Mesenchymal stem cell (in vitro differentiated cells and primary cell): ENCODE data around the gene FRMD4A.

Experiments used
- DNase-seq: peaks from one replicate; pipeline ENCODE4 v3.0.0-alpha.2; 2013
- H2AFZ ChIP-seq: one replicate; pipeline ENCODE4 v1.6.1; 2013; ENCODE audit warnings: low read depth, mild to moderate bottlenecking, control low read depth, inconsistent platforms, low read length, moderate library complexity
- H2AK5ac ChIP-seq: 2 replicates; pipeline ENCODE4 v1.6.1; 2013; ENCODE audit warnings: low read length, moderate library complexity, mild to moderate bottlenecking, inconsistent platforms; ENCODE audit not compliant: severe bottlenecking
- H2BK120ac ChIP-seq: one replicate; pipeline ENCODE4 v1.6.1; 2013; ENCODE audit warnings: low read depth, mild to moderate bottlenecking, inconsistent platforms, low read length, moderate library complexity
- H2BK12ac ChIP-seq, 2 experiments: one replicate each; pipeline ENCODE4 v1.6.1; 2013; ENCODE audit warnings: inconsistent platforms in 2 of 2, low read length in 2 of 2, mild to moderate bottlenecking in 2 of 2, moderate library complexity in 2 of 2, control low read depth in 1 of 2
- H2BK15ac ChIP-seq: one replicate; pipeline ENCODE4 v1.6.1; 2013; ENCODE audit warnings: mild to moderate bottlenecking, low read depth, inconsistent platforms; ENCODE audit not compliant: poor library complexity, severe bottlenecking
- H2BK5ac ChIP-seq: 2 replicates; pipeline ENCODE4 v1.6.1; 2013; ENCODE audit warnings: low read depth, mild to moderate bottlenecking, low read length, control low read depth, inconsistent platforms; ENCODE audit not compliant: poor library complexity, severe bottlenecking
- H3K14ac ChIP-seq, 2 experiments: one replicate each; pipeline ENCODE4 v1.6.1; 2013; ENCODE audit warnings: inconsistent platforms in 2 of 2, low read length in 2 of 2, control low read depth in 1 of 2, mild to moderate bottlenecking in 1 of 2, moderate library complexity in 1 of 2
- H3K18ac ChIP-seq, 2 experiments: one replicate each; pipeline ENCODE4 v1.6.1; 2013; ENCODE audit warnings: inconsistent platforms in 2 of 2, low read length in 2 of 2, control low read depth in 1 of 2, low read depth in 1 of 2, mild to moderate bottlenecking in 1 of 2
- H3K23ac ChIP-seq, 2 experiments: one replicate each; pipeline ENCODE4 v1.6.1; 2013; ENCODE audit warnings: inconsistent platforms in 2 of 2, low read length in 2 of 2, mild to moderate bottlenecking in 2 of 2, moderate library complexity in 2 of 2, control low read depth in 1 of 2
- H3K27ac ChIP-seq: 2 replicates; pipeline ENCODE4 v1.5.1; 2013; ENCODE audit warnings: mild to moderate bottlenecking, moderate library complexity, low read length, control low read depth, inconsistent platforms; ENCODE audit not compliant: poor library complexity, severe bottlenecking
- H3K27me3 ChIP-seq, 2 experiments: 2 replicates each; pipeline versions ENCODE4 v1.6.1 to v1.7.0; 2013; ENCODE audit warnings: low read length in 2 of 2, mild to moderate bottlenecking in 2 of 2, moderate library complexity in 2 of 2, control low read depth in 1 of 2, inconsistent platforms in 1 of 2; ENCODE audit not compliant: control insufficient read depth in 1 of 2, insufficient read depth in 1 of 2
- H3K36me3 ChIP-seq, 2 experiments: 2 replicates each; pipeline versions ENCODE4 v1.6.1 to v1.7.0; 2013; ENCODE audit warnings: low read length in 2 of 2, control low read depth in 1 of 2, inconsistent platforms in 1 of 2, low read depth in 1 of 2, mild to moderate bottlenecking in 1 of 2; ENCODE audit not compliant: insufficient read depth in 2 of 2, control insufficient read depth in 1 of 2
- H3K4ac ChIP-seq, 2 experiments: one replicate each; pipeline ENCODE4 v1.6.1; 2013; ENCODE audit warnings: inconsistent platforms in 2 of 2, low read length in 2 of 2, mild to moderate bottlenecking in 2 of 2, moderate library complexity in 2 of 2, control low read depth in 1 of 2, low read depth in 1 of 2
- H3K4me1 ChIP-seq: 2 replicates; pipeline ENCODE4 v1.6.1; 2013; ENCODE audit warnings: low read depth, low read length, control low read depth; ENCODE audit not compliant: control insufficient read depth, insufficient read depth
- H3K4me2 ChIP-seq: 2 replicates; pipeline ENCODE4 v1.6.1; 2013; ENCODE audit warnings: low read length, mild to moderate bottlenecking, inconsistent platforms; ENCODE audit not compliant: poor library complexity, severe bottlenecking
- H3K4me3 ChIP-seq, 2 experiments: 2 replicates each; pipeline versions ENCODE4 v1.5.1 to v1.7.0; 2013; ENCODE audit warnings: low read length in 2 of 2, mild to moderate bottlenecking in 2 of 2, control low read depth in 1 of 2, low read depth in 1 of 2; ENCODE audit not compliant: insufficient read depth in 1 of 2
- H3K79me1 ChIP-seq: replicated peaks from 2 replicates; pipeline ENCODE4 v1.6.1; 2013; ENCODE audit warnings: mild to moderate bottlenecking, control low read depth, low read length, inconsistent platforms; ENCODE audit not compliant: poor library complexity, severe bottlenecking
- H3K9ac ChIP-seq: 2 replicates; pipeline ENCODE4 v1.7.0; 2013; ENCODE audit warnings: mild to moderate bottlenecking, low read length, moderate library complexity
- H3K9me3 ChIP-seq: 2 replicates; pipeline ENCODE4 v1.7.0; 2013; ENCODE audit warnings: mild to moderate bottlenecking, low read length; ENCODE audit not compliant: control insufficient read depth
- H4K8ac ChIP-seq: one replicate; pipeline ENCODE4 v1.6.1; 2013; ENCODE audit warnings: inconsistent platforms, mild to moderate bottlenecking, low read length, moderate library complexity
- H4K91ac ChIP-seq: one replicate; pipeline ENCODE4 v1.6.1; 2013; ENCODE audit warnings: mild to moderate bottlenecking, low read length, inconsistent platforms
- WGBS: methylation state at CpG from one replicate; pipeline ENCODE4 v1.1.7; 2013; ENCODE audit warnings: mixed read lengths; 5-methylcytosine and 5-hydroxymethylcytosine counted together

FRMD4A gene

DNA sequence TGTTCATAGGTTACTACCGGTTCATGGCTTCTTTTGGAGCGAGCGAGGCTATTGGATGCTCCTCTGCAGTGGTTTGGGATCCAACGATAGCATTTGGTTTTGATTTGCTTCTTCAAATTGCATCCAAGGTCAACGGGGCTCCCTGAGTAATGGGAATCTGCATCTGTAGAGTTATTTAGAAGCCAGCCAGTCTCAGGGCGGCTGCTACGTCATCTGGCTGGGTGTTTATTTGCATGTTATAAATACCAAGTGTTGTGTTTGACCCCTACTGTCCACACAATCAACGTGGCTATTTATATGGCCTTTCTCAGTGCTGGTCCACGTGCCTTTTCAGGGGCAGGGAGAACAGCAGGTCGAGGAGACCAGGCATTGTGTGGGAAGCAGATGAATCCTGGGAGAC, 606.2 kb downstream of the FRMD4A start:
- Histone ChIP-seq H3K23ac (no peak overlapping the region), H2BK12ac (no peak overlapping the region), H2AFZ (no peak overlapping the region), H2BK120ac (no peak overlapping the region), H3K4me3 (no peak overlapping the region), H2BK15ac (no peak overlapping the region), H3K9ac (peak overlapping the region; percentile 22), H2AK5ac (no peak overlapping the region), H4K8ac (no peak overlapping the region), H2BK5ac (no peak overlapping the region), H3K14ac (no peak overlapping the region), H3K27ac (no peak overlapping the region), H3K9me3 (no peaks in the 10 kb centered on the region), H4K91ac (no peak overlapping the region), H3K27me3 (no peaks in the 10 kb centered on the region), H3K18ac (no peak overlapping the region), H3K4me1 (no peaks in the 10 kb centered on the region), H3K79me1 (no peaks in the 10 kb centered on the region), H3K4ac (no peak overlapping the region), H3K4me2 (no peak overlapping the region), H3K36me3 (peaks cover 0 to 11% of the 10 kb centered on the region in 2 experiments)
- 79% methylated on average over 10 of the region's 10 CpGs for WGBS
- peak; percentile 24 for DNase-seq

DNA sequence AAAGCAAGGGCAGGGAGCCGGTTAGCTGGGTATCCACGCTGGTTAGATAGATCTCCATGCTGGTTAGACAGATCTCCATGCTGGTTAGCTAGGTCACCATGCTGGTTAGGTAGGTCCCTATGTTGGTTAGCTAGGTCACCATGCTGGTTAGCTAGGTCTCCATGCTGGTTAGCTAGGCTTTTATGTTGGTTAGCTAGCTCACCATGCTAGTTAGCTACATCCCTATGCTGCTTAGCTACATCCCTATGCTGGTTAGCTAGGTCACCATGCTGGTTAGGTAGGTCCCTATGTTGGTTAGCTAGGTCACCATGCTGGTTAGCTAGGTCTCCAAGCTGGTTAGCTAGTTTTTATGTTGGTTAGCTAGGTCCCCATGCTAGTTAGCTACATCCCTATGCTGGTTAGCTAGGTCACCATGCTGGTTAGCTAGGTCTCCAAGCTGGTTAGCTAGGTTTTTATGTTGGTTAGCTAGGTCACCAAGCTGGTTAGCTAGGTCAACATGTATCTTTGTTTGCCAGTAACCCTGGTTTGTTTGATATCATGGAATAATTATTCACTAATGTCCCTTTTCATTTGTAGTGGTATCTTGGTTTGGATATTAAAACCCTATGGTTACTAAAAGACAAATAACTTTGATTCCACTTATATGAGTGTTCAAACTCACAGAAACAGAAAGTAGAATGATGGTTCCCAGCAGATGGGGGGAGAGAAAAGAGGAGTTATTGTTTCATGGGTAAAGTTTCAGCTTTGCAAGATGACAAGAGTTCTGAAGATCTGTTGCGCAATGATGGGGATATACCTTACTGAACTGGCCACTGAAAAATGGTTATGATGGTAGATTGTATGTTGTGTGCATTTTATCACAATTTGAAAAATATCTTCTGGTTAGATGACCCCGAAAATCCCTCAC, 607.7 kb downstream of the FRMD4A start:
- Histone ChIP-seq H3K18ac (no peak overlapping the region), H3K14ac (no peak overlapping the region), H2AK5ac (no peak overlapping the region), H3K4me1 (peaks cover 10% of the 10 kb centered on the region), H3K27me3 (no peaks in the 10 kb centered on the region), H3K9me3 (no peaks in the 10 kb centered on the region), H2BK120ac (no peak overlapping the region), H3K27ac (no peak overlapping the region), H3K36me3 (peaks cover 0 to 7% of the 10 kb centered on the region in 2 experiments), H3K4me2 (no peak overlapping the region), H3K79me1 (no peaks in the 10 kb centered on the region), H4K91ac (no peak overlapping the region), H3K9ac (no peak overlapping the region), H4K8ac (no peak overlapping the region), H3K4me3 (no peak overlapping the region), H2BK12ac (no peak overlapping the region), H2BK15ac (no peak overlapping the region), H2BK5ac (no peak overlapping the region), H3K23ac (no peak overlapping the region), H2AFZ (no peak overlapping the region), H3K4ac (no peak overlapping the region)
- DNase-seq: no peak
- WGBS: 100% methylated on average over 3 of the region's 4 CpGs

DNA sequence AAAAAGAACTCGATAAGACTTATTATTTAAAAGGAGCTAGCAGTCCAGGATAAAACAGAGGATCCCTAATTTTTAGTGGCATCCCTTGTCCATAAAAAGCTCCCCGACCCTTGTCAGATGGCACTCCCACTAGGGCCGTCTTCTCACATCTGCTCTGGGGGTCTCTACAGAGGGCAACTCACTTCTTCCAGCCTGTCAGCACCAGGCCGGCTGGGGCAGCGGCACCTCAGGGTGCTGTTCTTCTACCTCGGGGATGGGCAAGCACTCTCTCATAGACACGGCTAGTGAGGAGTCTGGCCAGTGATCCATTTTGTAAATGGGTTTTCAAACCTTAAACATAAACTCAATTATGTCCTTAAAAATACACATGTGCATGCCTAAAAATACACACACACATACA, 609.2 kb downstream of the FRMD4A start:
- Histone ChIP-seq H2BK12ac (no peak overlapping the region), H3K18ac (no peak overlapping the region), H3K4me2 (no peak overlapping the region), H4K8ac (no peak overlapping the region), H4K91ac (no peak overlapping the region), H3K27ac (no peak overlapping the region), H3K23ac (no peak overlapping the region), H3K27me3 (no peaks in the 10 kb centered on the region), H2AK5ac (no peak overlapping the region), H3K4ac (no peak overlapping the region), H2AFZ (no peak overlapping the region), H3K4me1 (peaks cover 13% of the 10 kb centered on the region), H3K4me3 (no peak overlapping the region), H2BK15ac (no peak overlapping the region), H2BK5ac (no peak overlapping the region), H2BK120ac (no peak overlapping the region), H3K14ac (no peak overlapping the region), H3K9ac (no peak overlapping the region), H3K9me3 (no peaks in the 10 kb centered on the region), H3K36me3 (no peaks in the 10 kb centered on the region), H3K79me1 (no peaks in the 10 kb centered on the region)
- WGBS: 100% methylated on average over 7 of the region's 7 CpGs
- DNase-seq: no peak

DNA sequence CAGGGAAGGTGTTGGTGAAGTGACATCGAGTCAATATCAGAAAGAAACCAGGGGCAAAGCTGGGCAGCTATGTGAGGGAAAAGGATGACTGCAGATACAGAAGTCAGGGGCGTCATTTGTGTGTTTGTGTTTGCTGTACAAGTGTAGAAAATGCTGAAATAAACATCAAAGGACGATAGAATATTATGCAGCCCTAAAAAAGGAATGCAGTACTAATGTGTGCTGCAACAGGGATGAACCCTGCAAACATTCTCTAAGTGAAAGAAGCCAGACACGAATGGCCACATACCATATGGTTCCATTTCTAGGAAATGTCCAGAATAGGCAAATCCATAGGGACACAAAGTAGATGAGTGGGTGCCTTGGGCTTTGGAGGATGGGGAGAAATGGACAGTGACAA, 610.0 kb downstream of the FRMD4A start:
- H4K91ac ChIP-seq: no peak overlapping the region
- H3K4me1 ChIP-seq: peaks cover 15% of the 10 kb centered on the region
- no peak overlapping the region for H2BK15ac ChIP-seq
- H2BK5ac ChIP-seq: no peak overlapping the region
- no peak overlapping the region for H3K4ac ChIP-seq
- over 99% methylated on average over 4 of the region's 4 CpGs for WGBS
- H2BK12ac ChIP-seq: no peak overlapping the region
- no peak overlapping the region for H3K9ac ChIP-seq
- no peak overlapping the region for H2AFZ ChIP-seq
- DNase-seq: no peak
- no peak overlapping the region for H2BK120ac ChIP-seq
- H3K27ac ChIP-seq: no peak overlapping the region
- H3K27me3 ChIP-seq: no peaks in the 10 kb centered on the region
- no peak overlapping the region for H4K8ac ChIP-seq
- no peaks in the 10 kb centered on the region for H3K9me3 ChIP-seq
- H3K36me3 ChIP-seq: no peaks in the 10 kb centered on the region
- H3K79me1 ChIP-seq: no peaks in the 10 kb centered on the region
- H3K18ac ChIP-seq: no peak overlapping the region
- H3K4me2 ChIP-seq: no peak overlapping the region
- H3K14ac ChIP-seq: no peak overlapping the region
- H3K23ac ChIP-seq: no peak overlapping the region
- H2AK5ac ChIP-seq: no peak overlapping the region
- H3K4me3 ChIP-seq: no peak overlapping the region
